ENCODE data around the gene PARP15. TPM values are rescaled to one million over a fixed set of nuclear protein-coding genes. Genes with fewer than 3 reads are reported as not detected.

Gene PARP15
- total RNA-seq, 1 experiment from 2014 or later = not detected

DNA sequence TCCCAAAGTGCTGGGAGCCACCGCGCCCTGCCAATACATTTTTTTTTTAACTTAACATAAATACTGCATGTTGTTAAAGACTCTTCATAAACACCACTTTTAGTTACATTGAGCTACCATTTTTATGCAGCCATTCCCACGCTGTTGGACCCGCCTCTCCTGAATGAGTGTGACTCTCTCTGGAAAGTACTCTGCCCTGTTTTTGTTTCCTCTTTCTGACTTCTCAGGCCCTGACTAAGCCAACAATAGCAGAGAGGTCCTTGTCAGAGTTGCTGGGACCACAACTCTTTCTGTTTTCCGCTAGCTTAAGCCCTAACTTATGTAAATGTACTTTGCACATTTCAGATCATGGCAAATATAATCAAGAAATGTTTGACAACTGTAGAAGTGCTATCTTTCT lies 35.2 kb downstream of the PARP15 start:
- Mint-ChIP-seq H3K4me3 (ENCODE audit: unreplicated experiment) (no peak overlapping the region), H3K9me3 (ENCODE audit: unreplicated experiment) (no peaks in the 10 kb centered on the region), H3K27ac (ENCODE audit: low read depth, unreplicated experiment) (no peak overlapping the region), H3K36me3 (ENCODE audit: insufficient read depth, unreplicated experiment) (no peaks in the 10 kb centered on the region), H3K27me3 (ENCODE audit: insufficient read depth, unreplicated experiment) (no peaks in the 10 kb centered on the region), H3K4me1 (ENCODE audit: insufficient read depth, unreplicated experiment) (peaks cover 7% of the 10 kb centered on the region)
- intact Hi-C loops (cut with micrococcal nuclease) = no loop called here
- BruUV-seq (replicated peaks) = no TSS peak
- ChIA-PET POLR2A (interaction anchor here (0.8 to 1.1 kb wide), 2 partner anchors 19 to 94 kb away, joined by 3 to 5 read pairs; no protein-coding TSS in a partner anchor), CTCF (no interaction called here)
- TF ChIP-seq, protein P1, sequence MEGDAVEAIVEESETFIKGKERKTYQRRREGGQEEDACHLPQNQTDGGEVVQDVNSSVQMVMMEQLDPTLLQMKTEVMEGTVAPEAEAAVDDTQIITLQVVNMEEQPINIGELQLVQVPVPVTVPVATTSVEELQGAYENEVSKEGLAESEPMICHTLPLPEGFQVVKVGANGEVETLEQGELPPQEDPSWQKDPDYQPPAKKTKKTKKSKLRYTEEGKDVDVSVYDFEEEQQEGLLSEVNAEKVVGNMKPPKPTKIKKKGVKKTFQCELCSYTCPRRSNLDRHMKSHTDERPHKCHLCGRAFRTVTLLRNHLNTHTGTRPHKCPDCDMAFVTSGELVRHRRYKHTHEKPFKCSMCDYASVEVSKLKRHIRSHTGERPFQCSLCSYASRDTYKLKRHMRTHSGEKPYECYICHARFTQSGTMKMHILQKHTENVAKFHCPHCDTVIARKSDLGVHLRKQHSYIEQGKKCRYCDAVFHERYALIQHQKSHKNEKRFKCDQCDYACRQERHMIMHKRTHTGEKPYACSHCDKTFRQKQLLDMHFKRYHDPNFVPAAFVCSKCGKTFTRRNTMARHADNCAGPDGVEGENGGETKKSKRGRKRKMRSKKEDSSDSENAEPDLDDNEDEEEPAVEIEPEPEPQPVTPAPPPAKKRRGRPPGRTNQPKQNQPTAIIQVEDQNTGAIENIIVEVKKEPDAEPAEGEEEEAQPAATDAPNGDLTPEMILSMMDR (IDR thresholded peaks at IDR 0.05; ENCODE audit: unreplicated experiment) = no peak
- DNase-seq (ENCODE audit: unreplicated experiment) = no peak

DNA sequence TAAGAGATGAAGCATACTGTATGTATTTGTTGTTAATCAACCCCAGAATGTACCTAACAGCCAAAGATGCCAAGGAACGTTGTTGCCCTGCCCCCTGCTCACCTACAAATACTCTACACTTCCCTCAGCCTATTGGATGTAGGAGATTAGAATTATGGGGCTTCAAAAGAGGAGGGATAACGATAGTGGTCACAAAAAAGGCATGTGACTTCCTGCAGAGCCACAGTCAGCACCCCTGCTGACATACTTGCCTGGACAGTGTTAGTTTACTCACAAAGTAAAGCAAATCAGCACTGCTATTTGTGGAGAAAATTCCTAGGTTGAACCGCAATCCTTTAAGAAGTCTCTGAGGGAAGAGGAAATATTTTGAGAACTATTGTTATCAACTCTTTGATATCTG lies 37.9 kb downstream of the PARP15 start:
- TF ChIP-seq, protein P1 (IDR thresholded peaks at IDR 0.05; ENCODE audit: unreplicated experiment) = no peak
- ChIA-PET POLR2A (no interaction called here), CTCF (no interaction called here)
- no peaks in the 10 kb centered on the region for H3K36me3 Mint-ChIP-seq (ENCODE audit: insufficient read depth, unreplicated experiment)
- no peak for DNase-seq (ENCODE audit: unreplicated experiment)
- intact Hi-C loops (cut with micrococcal nuclease) = no loop called here
- H3K27me3 Mint-ChIP-seq (ENCODE audit: insufficient read depth, unreplicated experiment) = peaks cover 14% of the 10 kb centered on the region
- no peaks in the 10 kb centered on the region for H3K4me1 Mint-ChIP-seq (ENCODE audit: insufficient read depth, unreplicated experiment)
- H3K27ac Mint-ChIP-seq (ENCODE audit: low read depth, unreplicated experiment) = no peak overlapping the region
- H3K4me3 Mint-ChIP-seq (ENCODE audit: unreplicated experiment) = no peak overlapping the region
- BruUV-seq (replicated peaks) = no TSS peak
- H3K9me3 Mint-ChIP-seq (ENCODE audit: unreplicated experiment) = no peaks in the 10 kb centered on the region

DNA sequence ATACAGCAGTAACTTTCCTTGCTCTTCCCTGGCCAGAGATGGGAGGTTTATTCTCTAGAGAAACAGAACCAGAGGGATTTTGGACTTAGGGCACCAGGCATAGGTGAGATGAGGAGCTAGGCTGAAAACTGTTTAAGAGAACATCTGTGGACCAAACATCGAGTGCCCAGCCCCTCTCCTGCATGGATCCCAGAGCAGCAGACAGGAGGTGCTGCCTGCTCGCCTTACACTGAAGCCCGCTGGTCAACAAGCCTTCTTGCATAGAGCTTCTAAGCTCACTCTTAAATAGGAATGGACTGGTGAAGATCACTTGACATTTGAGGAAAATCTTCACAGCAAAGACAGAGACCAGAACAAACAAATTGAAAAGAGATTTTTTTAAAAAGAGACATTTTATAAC lies 41.2 kb downstream of the PARP15 start:
- no TSS peak for BruUV-seq (replicated peaks)
- no peak for DNase-seq (ENCODE audit: unreplicated experiment)
- POLR2A ChIA-PET = interaction anchor here (1.0 kb wide), 1 partner anchor 50 kb away, joined by 3 read pairs; no protein-coding TSS in a partner anchor
- TF ChIP-seq, protein P1 (IDR thresholded peaks at IDR 0.05; ENCODE audit: unreplicated experiment) = no peak
- CTCF ChIA-PET = interaction anchor here (1.5 kb wide), 1 partner anchor 10 kb away, joined by 5 read pairs; no protein-coding TSS in a partner anchor
- peaks cover 36% of the 10 kb centered on the region for H3K27me3 Mint-ChIP-seq (ENCODE audit: insufficient read depth, unreplicated experiment)
- no peak overlapping the region for H3K27ac Mint-ChIP-seq (ENCODE audit: low read depth, unreplicated experiment)
- intact Hi-C loops (cut with micrococcal nuclease) = no loop called here
- no peak overlapping the region for H3K4me3 Mint-ChIP-seq (ENCODE audit: unreplicated experiment)
- no peaks in the 10 kb centered on the region for H3K4me1 Mint-ChIP-seq (ENCODE audit: insufficient read depth, unreplicated experiment)
- no peaks in the 10 kb centered on the region for H3K9me3 Mint-ChIP-seq (ENCODE audit: unreplicated experiment)
- H3K36me3 Mint-ChIP-seq (ENCODE audit: insufficient read depth, unreplicated experiment) = no peaks in the 10 kb centered on the region

DNA sequence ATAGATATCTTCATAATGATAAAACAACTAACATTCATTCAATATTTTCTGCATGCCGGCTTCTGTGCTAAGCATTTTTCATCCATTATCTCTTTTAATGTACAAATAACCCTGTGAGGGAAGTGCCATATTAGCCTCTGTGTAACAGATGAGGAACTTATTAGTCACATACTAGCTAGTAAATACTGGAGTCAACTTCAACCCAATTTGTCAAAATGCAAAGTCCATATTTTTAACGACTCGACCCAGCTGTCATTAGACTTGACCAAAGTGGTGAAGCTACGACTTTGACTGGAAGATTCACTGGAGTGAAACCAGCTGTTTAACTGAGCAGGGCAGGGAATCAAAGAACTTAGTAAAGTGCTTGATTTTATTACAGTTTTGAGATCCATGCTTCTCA lies 41.6 kb downstream of the PARP15 start:
- Mint-ChIP-seq H3K9me3 (ENCODE audit: unreplicated experiment) (no peaks in the 10 kb centered on the region), H3K4me1 (ENCODE audit: insufficient read depth, unreplicated experiment) (no peaks in the 10 kb centered on the region), H3K27ac (ENCODE audit: low read depth, unreplicated experiment) (no peak overlapping the region), H3K4me3 (ENCODE audit: unreplicated experiment) (no peak overlapping the region), H3K36me3 (ENCODE audit: insufficient read depth, unreplicated experiment) (no peaks in the 10 kb centered on the region), H3K27me3 (ENCODE audit: insufficient read depth, unreplicated experiment) (peaks cover 38% of the 10 kb centered on the region)
- TF ChIP-seq, protein P1 (IDR thresholded peaks at IDR 0.05; ENCODE audit: unreplicated experiment) = no peak
- ChIA-PET POLR2A (interaction anchor here (1.0 to 1.6 kb wide), 2 partner anchors 10 to 50 kb away, joined by 3 to 6 read pairs; no protein-coding TSS in a partner anchor), CTCF (interaction anchor here (1.5 kb wide), 1 partner anchor 10 kb away, joined by 5 read pairs; no protein-coding TSS in a partner anchor)
- no TSS peak for BruUV-seq (replicated peaks)
- intact Hi-C loops (cut with micrococcal nuclease) = no loop called here
- DNase-seq (ENCODE audit: unreplicated experiment) = no peak
